ENCODE data around the gene LMAN1L.

- TF ChIP-seq, protein P1, sequence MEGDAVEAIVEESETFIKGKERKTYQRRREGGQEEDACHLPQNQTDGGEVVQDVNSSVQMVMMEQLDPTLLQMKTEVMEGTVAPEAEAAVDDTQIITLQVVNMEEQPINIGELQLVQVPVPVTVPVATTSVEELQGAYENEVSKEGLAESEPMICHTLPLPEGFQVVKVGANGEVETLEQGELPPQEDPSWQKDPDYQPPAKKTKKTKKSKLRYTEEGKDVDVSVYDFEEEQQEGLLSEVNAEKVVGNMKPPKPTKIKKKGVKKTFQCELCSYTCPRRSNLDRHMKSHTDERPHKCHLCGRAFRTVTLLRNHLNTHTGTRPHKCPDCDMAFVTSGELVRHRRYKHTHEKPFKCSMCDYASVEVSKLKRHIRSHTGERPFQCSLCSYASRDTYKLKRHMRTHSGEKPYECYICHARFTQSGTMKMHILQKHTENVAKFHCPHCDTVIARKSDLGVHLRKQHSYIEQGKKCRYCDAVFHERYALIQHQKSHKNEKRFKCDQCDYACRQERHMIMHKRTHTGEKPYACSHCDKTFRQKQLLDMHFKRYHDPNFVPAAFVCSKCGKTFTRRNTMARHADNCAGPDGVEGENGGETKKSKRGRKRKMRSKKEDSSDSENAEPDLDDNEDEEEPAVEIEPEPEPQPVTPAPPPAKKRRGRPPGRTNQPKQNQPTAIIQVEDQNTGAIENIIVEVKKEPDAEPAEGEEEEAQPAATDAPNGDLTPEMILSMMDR (conservative IDR thresholded peaks at IDR 0.05; ENCODE audit: low read depth, low read length) = no peak
- TF ChIP-seq EZH2 (IDR thresholded peaks at IDR 0.05; ENCODE audit: low read length, unreplicated experiment) = no peak
- TF ChIP-seq EZH2phosphoT487 (IDR thresholded peaks at IDR 0.05; ENCODE audit: borderline replicate concordance, low read length) = no peak
These were observed 35.5 kb upstream of the LMAN1L start for GRCh38 chr15:74776821-74777768.

All from PC-3 (cell line).